H1 (cell line): ENCODE data around the gene TENT5A. TPM values are rescaled to one million over a fixed set of nuclear protein-coding genes. Genes with fewer than 3 reads are reported as not detected.

Experiments
- CTCF ChIA-PET: fragments of 300-600 bp; sonication (Branson Sonifier 250); formaldehyde crosslinking; loops from one replicate; lab custom pipeline; 2021; ENCODE audit not compliant: partially characterized antibody; lab: Charles Lee
- POLR2A ChIA-PET: fragments of 300-600 bp; sonication (Branson Sonifier 250); formaldehyde crosslinking; loops from one replicate; lab custom pipeline; 2021; ENCODE audit warnings: inconsistent platforms; ENCODE audit not compliant: partially characterized antibody; lab: Charles Lee
- DNase-seq, 2 experiments: peaks; one replicate each; pipeline versions ENCODE4 v3.0.0 to v3.0.0-alpha.2; 2010 to 2022; ENCODE audit warnings: low spot score in 2 of 2, low read depth in 1 of 2, mixed read lengths in 1 of 2
- FAIRE-seq: peaks from 2 replicates; lab custom pipeline; 2011; peaks lifted over from hg19 to GRCh38; lab: Jason Lieb, UNC
- H2AFZ ChIP-seq: 2 replicates; pipeline ENCODE4 v1.8.1; 2012; ENCODE audit warnings: low read length, inconsistent platforms
- H2AK5ac ChIP-seq: 2 replicates; pipeline ENCODE4 v1.6.1; 2013; ENCODE audit warnings: low read depth, low read length
- H2BK120ac ChIP-seq: replicated peaks from 2 replicates; pipeline ENCODE3; 2013; ENCODE audit warnings: low read depth, low read length, inconsistent platforms
- H2BK12ac ChIP-seq: 2 replicates; pipeline ENCODE4 v1.6.1; 2013; ENCODE audit warnings: low read depth, low read length
- H2BK15ac ChIP-seq: 2 replicates; pipeline ENCODE4 v1.6.1; 2013; ENCODE audit warnings: low read length
- H2BK20ac ChIP-seq: 2 replicates; pipeline ENCODE4 v1.6.1; 2013; ENCODE audit warnings: low read length
- H2BK5ac ChIP-seq: 2 replicates; pipeline ENCODE4 v1.6.1; 2013; ENCODE audit warnings: low read depth, low read length
- H3K14ac ChIP-seq: 2 replicates; pipeline ENCODE4 v1.6.1; 2013; ENCODE audit warnings: inconsistent platforms; ENCODE audit not compliant: insufficient read length
- H3K18ac ChIP-seq: 2 replicates; pipeline ENCODE4 v1.6.1; 2013; ENCODE audit warnings: low read length; ENCODE audit errors: extremely low read depth
- H3K23ac ChIP-seq: 2 replicates; pipeline ENCODE4 v1.6.1; 2013; ENCODE audit warnings: inconsistent platforms; ENCODE audit not compliant: insufficient read length
- H3K23me2 ChIP-seq: 2 replicates; pipeline ENCODE4 v1.6.1; 2013; ENCODE audit warnings: low read depth, low read length
- H3K27ac ChIP-seq: 2 replicates; pipeline ENCODE4 v1.6.1; 2011; ENCODE audit warnings: low read depth, low read length, inconsistent platforms
- H3K27me3 ChIP-seq, 4 experiments: replicated peaks in 1 of 4; 1 replicate in 1 of 4; 2 replicates in 3 of 4; pipeline versions ENCODE4 v1.6.1 to v1.8.1; 2011 to 2013; ENCODE audit warnings: low read length in 3 of 4, mild to moderate bottlenecking in 3 of 4, inconsistent platforms in 2 of 4, mixed read lengths in 2 of 4, moderate library complexity in 1 of 4; ENCODE audit not compliant: control insufficient read depth in 3 of 4, insufficient read depth in 3 of 4; ENCODE audit errors: extremely low read depth in 1 of 4
- H3K36me3 ChIP-seq, 4 experiments: 2 replicates each; pipeline versions ENCODE4 v1.6.1 to v1.8.1; 2011 to 2013; ENCODE audit warnings: mild to moderate bottlenecking in 4 of 4, low read length in 3 of 4, moderate library complexity in 2 of 4, control low read depth in 1 of 4, inconsistent platforms in 1 of 4; ENCODE audit not compliant: insufficient read depth in 4 of 4, control insufficient read depth in 2 of 4
- H3K4ac ChIP-seq: replicated peaks from 2 replicates; pipeline ENCODE3; 2013; ENCODE audit warnings: low read length, low read depth, mixed read lengths, inconsistent platforms; ENCODE audit not compliant: insufficient read length
- H3K4me1 ChIP-seq, 4 experiments: replicated peaks in 1 of 4; 1 replicate in 1 of 4; 2 replicates in 3 of 4; pipeline versions ENCODE4 v1.6.1 to v1.8.1; 2011 to 2013; ENCODE audit warnings: low read length in 3 of 4, inconsistent platforms in 2 of 4, mixed read lengths in 1 of 4; ENCODE audit not compliant: insufficient read depth in 4 of 4, control insufficient read depth in 3 of 4
- H3K4me2 ChIP-seq, 2 experiments: 2 replicates each; pipeline versions ENCODE4 v1.6.1 to v1.8.1; 2011 to 2013; ENCODE audit warnings: low read depth in 2 of 2, low read length in 2 of 2, control low read depth in 1 of 2, inconsistent platforms in 1 of 2, mild to moderate bottlenecking in 1 of 2; ENCODE audit not compliant: insufficient read depth in 1 of 2
- H3K4me3 ChIP-seq, 4 experiments: fragments of 200-600, 300-600 bp in 1 of 4; sonication (generic), shearing (Covaris generic), sonication (Bioruptor Twin) in 1 of 4; 2 replicates each; pipeline versions ENCODE4 v1.5.1 to v1.8.1; 2011 to 2016; ENCODE audit warnings: low read length in 4 of 4, low read depth in 3 of 4, control low read depth in 2 of 4, inconsistent platforms in 2 of 4, mild to moderate bottlenecking in 2 of 4, mixed read lengths in 1 of 4, moderate library complexity in 1 of 4; ENCODE audit not compliant: insufficient read depth in 2 of 4; ENCODE audit errors: extremely low read depth in 1 of 4
- H3K56ac ChIP-seq: replicated peaks from 2 replicates; pipeline ENCODE3; 2013; ENCODE audit warnings: low read depth, mild to moderate bottlenecking, mixed read lengths, low read length, inconsistent platforms; ENCODE audit not compliant: insufficient read length
- H3K79me1 ChIP-seq: 2 replicates; pipeline ENCODE4 v1.6.1; 2013; ENCODE audit warnings: low read depth, low read length, control low read depth
- H3K79me2 ChIP-seq, 2 experiments: 2 replicates each; pipeline versions ENCODE4 v1.6.1 to v1.8.1; 2012 to 2013; ENCODE audit warnings: low read length in 2 of 2, mild to moderate bottlenecking in 2 of 2, inconsistent platforms in 1 of 2; ENCODE audit not compliant: insufficient read depth in 2 of 2, control insufficient read depth in 1 of 2
- H3K9ac ChIP-seq, 4 experiments: replicated peaks in 1 of 4; 1 replicate in 1 of 4; 2 replicates in 3 of 4; pipeline versions ENCODE4 v1.6.1 to v1.8.1; 2011 to 2013; ENCODE audit warnings: low read depth in 3 of 4, low read length in 3 of 4, control low read depth in 2 of 4, mild to moderate bottlenecking in 2 of 4, moderate library complexity in 2 of 4, inconsistent platforms in 1 of 4; ENCODE audit errors: extremely low read depth in 1 of 4
- H3K9me3 ChIP-seq, 2 experiments: 2 replicates each; pipeline versions ENCODE4 v1.6.1 to v1.8.1; 2012 to 2013; ENCODE audit warnings: mild to moderate bottlenecking in 2 of 2, moderate library complexity in 2 of 2, control low read depth in 1 of 2, inconsistent platforms in 1 of 2, low read depth in 1 of 2, low read length in 1 of 2, mixed read lengths in 1 of 2; ENCODE audit not compliant: insufficient read depth in 2 of 2
- H4K20me1 ChIP-seq, 2 experiments: replicated peaks in 1 of 2; 2 replicates each; pipeline versions ENCODE3 to v1.8.1; 2011 to 2013; ENCODE audit warnings: inconsistent platforms in 2 of 2, low read length in 2 of 2, mild to moderate bottlenecking in 1 of 2; ENCODE audit not compliant: insufficient read depth in 2 of 2, control insufficient read depth in 1 of 2
- H4K5ac ChIP-seq: 2 replicates; pipeline ENCODE4 v1.6.1; 2013; ENCODE audit warnings: low read length, low read depth, mixed read lengths, inconsistent platforms; ENCODE audit not compliant: insufficient read length
- H4K8ac ChIP-seq: 2 replicates; pipeline ENCODE4 v1.8.0; 2013; ENCODE audit warnings: mild to moderate bottlenecking, moderate library complexity, low read length, inconsistent platforms; ENCODE audit not compliant: insufficient read depth; ENCODE audit errors: extremely low read depth
- H4K91ac ChIP-seq: replicated peaks from 2 replicates; pipeline ENCODE3; 2013; ENCODE audit warnings: low read length, mixed read lengths, inconsistent platforms; ENCODE audit not compliant: insufficient read length
- POLR2AphosphoS5 ChIP-seq: IDR thresholded peaks from 2 replicates; pipeline ENCODE4 v1.6.1; 2011; ENCODE audit warnings: low read depth, low read length
- WGBS, 2 experiments: shearing (Covaris generic) in 1 of 2; methylation state at CpG; one replicate each; pipeline versions ENCODE4 v1.1.6 to v1.1.7; 2013 to 2015; ENCODE audit warnings: low lambda C conversion rate in 2 of 2, mixed read lengths in 2 of 2, inconsistent platforms in 1 of 2, low coverage in 1 of 2, missing lambda C conversion rate in 1 of 2; ENCODE audit not compliant: insufficient replicate concordance in 2 of 2, insufficient coverage in 1 of 2, insufficient read length in 1 of 2; ENCODE audit errors: extremely low coverage in 1 of 2, missing lambda C conversion rate in 1 of 2; 5-methylcytosine and 5-hydroxymethylcytosine counted together
- polyA plus RNA-seq, 7 experiments: library from polyadenylated mRNA; depleted of rRNA in 3 of 7; stranded (reverse) in 5 of 7; unstranded in 2 of 7; fragments of >200 nt in 5 of 7; fragments of 200-250 nt in 2 of 7; gene quantifications; 1 replicate in 5 of 7; 2 replicates in 1 of 7; 4 replicates in 1 of 7; pipeline versions ENCODE4 v1.2.1 to v1.2.3, GENCODE V29; 2011 to 2013; ENCODE audit warnings: missing spikeins in 2 of 7, mixed read lengths in 2 of 7
- total RNA-seq: library from RNA; stranded (reverse); fragmentation: NEBNext Ultra II Directional; extraction: Animal tissue kit (Norgen Biotek cat#: 25700); gene quantifications from 2 replicates; pipeline ENCODE4 v1.2.1, GENCODE V29; 2021

The TENT5A gene
- total and polyA plus RNA-seq, 2 of the 8 experiments (the other 6 are each of a cell fraction or from before 2014, with no cell fraction given): 0.91 to 2.9 TPM

DNA sequence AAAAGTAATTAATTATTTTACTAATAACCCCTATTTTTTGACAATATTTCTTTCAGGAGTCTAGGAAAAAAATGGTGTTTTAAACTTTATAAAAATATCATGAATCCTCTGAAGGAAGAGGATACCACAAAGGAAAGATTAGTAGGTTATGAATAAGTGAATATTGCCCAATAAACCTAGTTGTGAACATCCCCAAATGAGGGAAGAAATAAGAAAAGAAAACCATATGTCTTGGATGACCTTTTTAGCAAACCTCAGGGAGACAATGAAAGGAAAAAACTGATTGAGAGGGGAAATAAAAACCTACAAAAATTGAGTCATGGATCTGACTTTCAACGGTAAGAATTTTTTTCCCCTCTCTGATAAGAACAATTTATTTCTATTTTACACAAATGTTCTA, 34.4 kb downstream of the TENT5A start:
- Histone ChIP-seq H3K14ac (no peak overlapping the region), H3K18ac (no peak overlapping the region), H4K5ac (no peak overlapping the region), H2BK15ac (no peak overlapping the region), H3K4ac (no peak overlapping the region), H3K56ac (no peak overlapping the region), H3K23me2 (no peaks in the 10 kb centered on the region), H4K91ac (no peak overlapping the region), H3K27ac (no peak overlapping the region), H3K79me1 (no peaks in the 10 kb centered on the region), H3K4me1 (no peaks in the 10 kb centered on the region), H3K36me3 (no peaks in the 10 kb centered on the region), H2BK12ac (no peak overlapping the region), H2BK20ac (no peak overlapping the region), H2BK120ac (no peak overlapping the region), H3K23ac (no peak overlapping the region), H3K27me3 (no peaks in the 10 kb centered on the region), H4K20me1 (no peaks in the 10 kb centered on the region), H3K9ac (no peak overlapping the region), H3K79me2 (no peaks in the 10 kb centered on the region), H3K9me3 (no peaks in the 10 kb centered on the region), H3K4me2 (no peak overlapping the region), H4K8ac (no peak overlapping the region), H3K4me3 (no peak overlapping the region), H2AFZ (no peak overlapping the region), H2BK5ac (no peak overlapping the region), H2AK5ac (no peak overlapping the region)
- no peak for TF ChIP-seq POLR2AphosphoS5
- no peak for FAIRE-seq
- POLR2A ChIA-PET: no interaction called here
- DNase-seq: no peak
- CTCF ChIA-PET: no interaction called here
- 93% methylated on average over 1 of the region's 1 CpG; no CpG with 5 or more reads in 1 of the 2 experiments for WGBS, 2 experiments
